Globus pallidus (tissue), 1 donor: ENCODE measurements around the gene FAM131C.

Experiments
- DNase-seq: peaks from one replicate; pipeline ENCODE4 v3.0.0-alpha.2; 2015; ENCODE audit warnings: low spot score

The FAM131C gene

GRCh38 chr1:16101623-16102022, 28.2 kb upstream of the FAM131C start:
- no peak for DNase-seq

DNA sequence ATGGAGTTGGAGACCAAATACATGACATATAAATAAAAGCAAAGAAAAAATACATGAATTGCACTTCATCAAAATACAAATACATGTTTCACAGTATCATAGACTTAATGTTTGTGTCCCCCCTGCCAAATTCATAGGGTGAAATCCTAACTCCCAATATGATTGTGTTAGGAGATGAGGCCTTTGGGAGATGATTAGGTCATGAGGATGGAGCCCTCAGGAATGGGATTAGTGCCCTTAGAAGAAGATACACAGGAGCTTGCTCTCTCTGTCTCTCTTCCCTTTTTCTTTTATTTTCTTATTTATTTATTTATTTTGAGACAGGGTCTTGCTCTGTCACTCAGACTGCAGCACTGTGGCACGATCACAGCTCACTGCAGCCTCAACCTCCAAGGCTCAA, 26.0 kb upstream of the FAM131C start:
- DNase-seq = no peak

DNA sequence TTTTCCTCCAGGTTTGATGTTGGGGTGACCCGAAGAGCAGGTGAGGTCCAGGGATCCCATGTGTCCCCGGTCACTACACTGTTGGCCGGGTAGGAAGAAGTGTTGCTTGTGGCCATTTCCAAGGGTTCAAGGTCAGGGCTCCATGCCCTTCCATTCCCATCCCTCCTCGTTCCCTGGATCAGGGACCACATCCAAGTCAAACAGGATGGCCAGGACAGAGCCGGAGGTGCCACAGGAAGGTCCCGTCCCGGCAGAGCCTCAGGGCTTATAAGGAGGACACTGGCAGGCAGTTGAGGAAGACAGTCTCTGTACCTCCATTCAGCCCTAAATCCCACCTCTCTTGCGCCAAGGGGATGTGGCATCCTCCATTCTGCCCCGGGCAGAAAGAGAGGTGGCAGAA, 22.0 kb upstream of the FAM131C start:
- DNase-seq = no peak

DNA sequence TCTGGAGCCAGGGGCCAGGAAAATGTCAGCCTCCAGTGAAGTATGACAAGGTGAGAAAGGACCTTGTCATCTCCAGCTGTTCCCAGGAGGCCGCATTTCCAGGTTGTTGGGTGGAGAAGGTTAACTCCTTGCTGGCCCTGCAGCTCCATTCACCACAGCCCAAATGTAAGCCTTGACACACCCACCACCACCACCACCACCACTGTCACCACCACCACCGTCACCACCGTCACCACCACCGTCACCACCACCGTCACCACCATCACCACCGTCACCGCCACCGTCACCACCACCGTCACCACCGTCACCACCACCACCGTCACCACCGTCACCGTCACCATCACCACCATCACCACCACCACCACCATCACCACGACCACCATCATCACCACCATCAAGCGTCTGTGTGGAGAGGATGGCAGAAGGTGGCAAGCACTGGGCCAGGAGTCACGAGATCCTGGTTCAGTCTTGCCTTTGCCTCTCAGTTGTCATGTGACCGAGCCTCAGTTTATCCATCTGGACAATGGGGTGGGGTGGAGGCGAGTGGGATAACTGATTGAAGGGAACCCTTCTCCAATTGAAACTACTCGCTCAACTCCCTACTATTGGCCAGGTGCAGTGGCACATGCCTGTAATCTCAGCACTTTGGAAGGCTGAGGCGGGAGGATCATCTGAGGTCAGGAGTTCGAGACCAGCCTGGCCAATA, 21.2 kb upstream of the FAM131C start:
- DNase-seq = no peak

GRCh38 chr1:16093611-16094010, 20.2 kb upstream of the FAM131C start:
- DNase-seq = no peak

GRCh38 chr1:16092923-16093511, 19.6 kb upstream of the FAM131C start:
- no peak for DNase-seq

DNA sequence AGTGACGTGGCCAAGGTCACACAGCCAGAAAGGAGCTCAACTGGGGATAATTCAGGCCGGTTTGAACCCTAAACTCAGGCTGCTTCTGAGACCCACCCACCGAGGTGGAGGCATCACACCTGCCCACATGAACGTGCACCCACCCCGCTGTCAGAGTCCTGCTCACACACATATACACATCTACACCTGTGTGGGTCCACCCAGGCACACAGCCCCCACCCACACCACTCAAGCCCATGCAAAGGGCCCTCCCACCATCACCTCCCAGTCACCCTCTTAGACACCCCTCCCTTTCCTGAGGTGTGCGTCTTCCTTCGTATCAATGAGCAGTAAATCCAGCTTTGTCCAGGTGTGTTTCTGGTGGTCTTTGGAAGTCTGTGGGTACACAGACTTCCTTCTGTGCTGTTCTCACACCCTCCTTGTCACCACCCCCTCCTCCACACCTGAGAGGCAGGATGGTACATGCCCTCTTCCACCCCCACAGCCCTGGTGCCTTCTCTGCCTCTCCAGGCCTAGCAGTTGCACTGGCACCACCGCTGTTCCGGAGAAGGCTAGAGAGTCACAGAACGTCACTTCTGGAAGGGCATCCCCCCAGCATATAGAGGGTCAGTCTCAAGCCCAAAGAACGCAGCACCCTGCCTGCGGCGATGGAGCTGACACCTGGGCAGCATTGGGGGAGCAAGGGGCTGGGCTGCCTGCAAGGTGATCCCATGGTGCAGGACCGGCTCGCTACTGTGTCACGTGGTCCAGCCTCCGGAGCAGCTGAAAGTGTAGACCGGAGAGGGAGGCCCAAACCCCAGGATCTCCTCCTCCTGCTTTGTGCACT, 18.9 kb upstream of the FAM131C start:
- no peak for DNase-seq

DNA sequence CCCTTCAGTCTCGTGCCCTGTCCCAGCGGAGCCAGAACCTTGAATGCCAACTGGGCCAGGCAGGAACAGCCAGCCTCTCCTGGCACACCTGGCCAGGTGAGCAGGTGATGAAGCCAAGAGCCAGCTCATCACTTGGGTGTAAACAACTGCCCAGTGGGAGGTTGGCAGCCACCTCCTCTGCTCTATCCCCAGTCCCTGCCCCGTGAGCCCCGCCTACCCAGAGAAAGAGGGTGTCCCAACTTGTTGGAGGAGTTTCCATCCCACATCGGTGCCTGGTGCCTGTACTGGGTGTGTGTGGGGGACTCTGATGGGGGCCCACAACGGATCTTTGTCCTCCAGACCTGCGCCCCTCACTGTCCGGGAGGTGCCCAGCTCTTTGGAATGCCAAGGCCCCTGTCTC, 17.8 kb upstream of the FAM131C start:
- DNase-seq = no peak

- DNase-seq = no peak
Measured at GRCh38 chr1:16090076-16090826, 16.8 kb upstream of the FAM131C start.

DNA sequence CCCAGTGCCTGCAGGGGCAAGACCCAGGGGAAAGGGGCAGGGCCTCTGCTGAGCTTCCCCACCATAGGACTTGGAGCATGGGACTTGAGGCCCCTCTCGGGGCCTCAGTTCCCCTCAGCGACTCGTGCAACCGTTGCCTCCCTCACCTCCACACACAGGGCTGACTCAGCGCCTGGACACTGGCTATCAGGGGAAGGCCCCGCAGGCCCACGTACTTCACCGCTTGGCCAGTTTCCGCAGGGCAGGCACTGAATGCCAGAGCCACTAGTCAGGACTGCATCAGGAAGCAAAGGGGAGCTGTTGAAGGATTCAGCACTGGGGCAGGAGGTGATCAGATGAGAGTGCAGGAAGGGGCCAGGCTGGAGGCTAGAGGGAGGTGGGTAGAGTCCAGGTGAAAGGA, 15.5 kb upstream of the FAM131C start:
- DNase-seq = no peak

GRCh38 chr1:16088351-16088911, 15.0 kb upstream of the FAM131C start:
- DNase-seq = no peak

DNA sequence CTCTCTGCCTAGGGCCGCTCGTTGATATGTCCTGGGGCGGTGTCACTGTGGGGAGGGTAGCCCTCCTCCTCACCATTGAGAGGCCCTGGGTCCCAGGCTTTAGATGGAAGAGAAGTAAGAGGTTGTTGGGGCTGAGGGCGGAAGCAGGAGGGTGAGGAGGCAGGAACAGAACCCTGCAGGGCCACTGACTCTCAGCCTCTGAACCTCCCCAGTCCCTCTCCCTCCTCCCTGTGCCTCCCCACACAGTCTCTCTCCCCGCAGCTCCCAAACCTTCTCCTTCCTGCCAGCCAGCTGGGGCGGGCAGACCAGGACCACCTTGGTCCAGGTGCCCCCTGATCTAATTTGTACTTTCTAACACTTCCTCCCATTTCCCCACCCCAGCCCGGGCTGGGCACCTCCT, 14.3 kb upstream of the FAM131C start:
- DNase-seq = no peak

DNA sequence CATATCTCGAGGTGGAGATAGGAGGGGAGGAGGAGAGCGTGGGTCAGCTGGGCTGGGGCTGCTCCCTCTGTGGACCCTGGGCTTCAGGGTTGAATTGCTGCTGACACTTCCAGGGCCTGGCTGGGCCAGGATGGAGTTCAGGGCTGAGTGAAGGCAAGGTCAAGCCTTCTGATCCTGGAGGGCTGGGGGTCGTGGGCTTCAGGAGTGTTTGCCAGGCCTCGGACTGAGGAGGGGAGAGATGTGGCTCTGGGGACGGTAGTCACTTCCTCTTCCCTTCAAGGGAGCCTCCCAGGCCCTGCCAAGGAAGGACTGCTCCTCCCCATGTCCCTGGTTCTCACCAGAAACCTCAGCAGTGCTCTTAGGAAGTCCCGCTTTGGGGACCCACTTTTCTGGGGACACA, 12.1 kb upstream of the FAM131C start:
- no peak for DNase-seq

DNA sequence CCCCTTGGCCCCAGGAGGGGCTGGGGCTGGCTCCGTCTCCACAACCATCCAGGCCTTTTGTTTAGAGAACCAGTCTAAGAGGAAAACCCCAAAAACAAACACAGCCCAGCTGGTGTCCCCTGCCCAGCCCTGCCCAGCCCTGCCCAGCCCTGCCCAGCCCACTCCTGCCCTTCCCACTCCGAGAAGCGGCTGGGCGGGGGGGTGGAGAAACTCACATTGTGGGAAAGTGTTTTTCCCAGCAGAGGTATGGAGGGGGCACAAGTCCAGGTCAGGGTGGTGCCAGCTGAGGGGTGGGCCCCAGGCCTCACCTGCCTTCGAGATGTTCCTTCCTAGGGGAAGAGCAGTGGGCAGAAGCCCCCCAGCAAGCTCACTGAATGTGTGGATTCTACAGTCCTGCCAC, 10.0 kb upstream of the FAM131C start:
- DNase-seq = no peak

DNA sequence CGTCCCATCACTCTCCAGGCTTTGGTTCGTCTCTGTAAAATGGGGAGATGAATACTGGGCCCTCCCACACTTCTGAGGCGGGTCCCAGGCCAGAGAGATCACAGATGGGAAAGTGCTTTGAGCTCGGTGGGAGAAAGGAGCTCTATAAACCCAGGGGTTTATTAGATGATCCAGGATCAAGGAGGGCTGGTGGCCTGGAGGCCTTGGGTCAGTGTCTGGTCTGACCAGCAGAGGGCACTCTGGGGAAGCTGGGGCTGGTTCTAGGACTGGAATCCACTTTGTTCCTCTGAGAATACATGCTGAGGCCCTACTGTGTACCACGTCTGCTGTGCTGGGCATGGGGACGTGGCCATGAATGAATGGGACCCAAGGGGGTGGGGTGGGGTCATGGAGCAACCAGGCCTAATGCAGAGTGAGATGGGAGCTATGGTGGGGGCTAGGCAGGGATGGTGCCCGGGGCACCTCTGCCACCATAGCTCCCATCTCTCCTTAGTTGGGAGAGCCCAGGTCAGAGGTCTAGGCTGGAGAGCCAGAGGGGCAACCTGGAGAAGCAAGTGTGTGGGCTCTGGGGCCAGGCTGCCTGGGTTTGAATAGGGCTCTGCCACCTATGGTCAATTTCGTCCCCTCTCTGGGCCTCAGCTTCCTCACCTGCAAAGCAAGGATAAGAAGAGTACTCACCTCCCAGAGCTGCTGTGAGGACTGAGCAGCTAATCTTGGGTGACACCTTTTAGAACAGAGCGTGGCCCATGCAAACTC, 9.0 kb upstream of the FAM131C start:
- DNase-seq = no peak

DNA sequence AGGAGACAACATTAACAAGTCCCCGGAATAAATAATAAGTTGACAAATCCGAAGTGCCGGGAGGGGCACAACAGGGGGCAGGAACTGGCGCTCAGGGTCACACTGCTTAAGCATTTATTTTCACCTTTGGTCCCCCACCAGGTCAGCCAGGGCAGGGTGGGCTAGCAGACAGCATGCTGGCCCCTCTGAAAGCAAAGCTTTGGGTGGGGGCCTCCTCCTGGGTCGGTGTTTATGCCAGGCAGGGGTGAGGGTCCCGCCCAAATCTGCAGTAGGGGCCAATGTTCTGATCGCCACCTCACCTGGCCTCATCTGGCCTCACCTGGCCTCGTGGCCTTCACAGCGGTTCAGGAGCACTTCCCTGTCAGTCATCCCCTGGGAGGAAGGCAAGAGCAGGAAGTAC, 8.2 kb upstream of the FAM131C start:
- DNase-seq = no peak

DNA sequence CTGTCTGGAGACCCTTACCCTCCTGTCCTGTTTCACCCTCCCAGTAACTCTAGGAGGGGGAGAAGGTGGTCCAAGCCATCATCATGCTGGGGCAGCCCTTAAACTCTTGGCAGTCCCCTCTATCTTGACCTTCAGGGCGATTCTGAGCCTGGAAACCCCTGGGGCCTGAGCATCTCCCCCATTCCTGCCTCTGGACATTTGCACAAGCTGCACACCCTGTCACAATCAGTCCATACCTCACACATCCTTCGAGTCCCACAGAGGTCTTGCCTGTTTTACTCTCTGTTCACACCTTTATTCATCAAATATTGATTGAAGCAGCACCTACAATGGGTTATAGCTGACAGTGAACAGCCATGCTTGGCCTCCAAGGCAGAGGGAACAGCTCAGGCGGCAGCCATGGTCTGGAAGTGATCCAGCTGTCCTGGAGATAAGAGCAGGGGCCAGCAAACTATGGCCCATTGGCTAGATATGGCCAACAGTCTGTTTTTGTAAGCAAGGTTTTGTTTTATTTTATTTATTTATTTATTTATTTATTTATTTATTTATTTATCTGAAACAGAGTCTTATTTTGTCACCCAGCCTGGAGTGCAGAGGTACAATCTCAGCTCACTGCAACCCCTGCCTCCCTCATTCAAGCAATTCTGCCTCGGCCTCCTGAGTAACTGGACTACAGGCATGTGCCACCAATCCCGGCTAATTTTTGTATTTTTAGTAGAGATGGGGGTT, 7.1 kb upstream of the FAM131C start:
- DNase-seq = no peak

GRCh38 chr1:16078925-16079656, 5.6 kb upstream of the FAM131C start:
- DNase-seq = peak; percentile 65

DNA sequence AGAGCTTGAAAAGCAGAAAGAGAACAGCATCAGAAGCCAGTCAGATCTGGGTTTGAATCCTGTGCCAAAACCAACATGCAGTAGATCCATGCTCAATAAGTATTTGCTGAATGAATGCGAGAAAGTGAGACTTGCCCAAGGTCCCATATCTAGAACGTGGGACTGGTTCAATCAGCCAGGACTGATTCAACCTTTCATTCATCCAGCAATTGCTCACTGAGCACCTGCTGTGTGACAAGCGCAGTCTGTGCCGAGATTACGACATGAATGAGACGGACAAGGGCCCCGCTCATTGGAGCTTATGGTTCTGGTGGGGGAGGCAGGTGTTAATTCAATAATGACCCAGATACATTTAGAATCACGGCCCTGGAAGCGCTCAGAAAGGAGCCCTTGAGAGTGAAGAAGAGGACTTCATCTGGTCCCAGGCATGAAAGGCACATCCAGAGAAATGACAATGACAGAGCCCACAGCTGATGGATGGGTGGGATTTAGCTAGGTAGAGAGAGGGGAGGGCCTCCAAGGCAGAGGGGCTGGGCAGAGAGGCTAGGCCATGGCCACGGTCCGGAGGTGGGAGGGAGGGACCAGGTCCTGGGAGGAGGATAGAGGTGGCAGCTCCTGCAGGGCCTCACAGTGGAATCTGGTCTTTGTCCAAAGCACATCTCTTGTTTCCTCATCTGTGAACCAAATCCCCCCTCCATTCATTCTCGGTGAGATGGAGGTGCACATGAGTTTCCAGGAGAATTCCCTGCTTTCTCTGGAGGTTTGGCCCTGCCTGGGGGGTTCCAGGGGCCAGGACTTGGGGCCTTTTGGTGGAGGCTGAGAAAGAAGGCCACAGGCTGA, 4.2 kb upstream of the FAM131C start:
- DNase-seq = no peak
